K562 treated with DMSO at 1 percent for 12 hours (cell line): ENCODE results near the gene SLC30A5. TPM values are rescaled to one million over a fixed set of nuclear protein-coding genes. Genes with fewer than 3 reads are reported as not detected.

ENCODE experiments used
- total RNA-seq: library from RNA; unstranded; fragments of 300-600 nt; gene quantifications from 2 replicates; pipeline ENCODE4 v1.2.3, GENCODE V29; 2022; ENCODE audit not compliant: insufficient read depth

SLC30A5 gene
- 26.5 and 56.1 TPM in 2 replicates for total RNA-seq

GRCh38 chr5:69093771-69094482 lies at the start of gene SLC30A5:
Gene SLC30A5 (plus strand): TSS chr5:69094014. CDS start chr5:69094256, 242 bp downstream.

GRCh38 chr5:69166686-69167492 lies 73.1 kb downstream of the SLC30A5 start, which contains the start of gene CCNB1:
Gene CCNB1 (plus strand): TSS chr5:69167150. CDS start chr5:69167263, 113 bp downstream.

Other genes with a start within 250 kb of the SLC30A5 start
- 101 and 167 TPM in 2 replicates for gene CCNB1, start 73.1 kb downstream of the SLC30A5 start, total RNA-seq
- 74.3 and 93.8 TPM in 2 replicates for gene CENPH, start 95.6 kb downstream of the SLC30A5 start, total RNA-seq
- 34.2 and 34.8 TPM in 2 replicates for gene CDK7, start 140.9 kb downstream of the SLC30A5 start, total RNA-seq
- gene CCDC125, start 238.8 kb downstream of the SLC30A5 start, total RNA-seq = 1.5 and 4.7 TPM in 2 replicates